GM19463 (cell line): ENCODE data around the gene DZIP3.
"Not testable (repeated sequence)": the region's sequence is repeated elsewhere in the genome, so short reads cannot be mapped to it uniquely, and the experiment has no call there.

Experiments used
- ATAC-seq: cut with Tn5 transposase; IDR thresholded peaks from one replicate; pipeline ENCODE4 v1.9.1; 2021; ENCODE audit warnings: mild to moderate bottlenecking, moderate library complexity; ENCODE audit not compliant: unreplicated experiment

Gene DZIP3

DNA sequence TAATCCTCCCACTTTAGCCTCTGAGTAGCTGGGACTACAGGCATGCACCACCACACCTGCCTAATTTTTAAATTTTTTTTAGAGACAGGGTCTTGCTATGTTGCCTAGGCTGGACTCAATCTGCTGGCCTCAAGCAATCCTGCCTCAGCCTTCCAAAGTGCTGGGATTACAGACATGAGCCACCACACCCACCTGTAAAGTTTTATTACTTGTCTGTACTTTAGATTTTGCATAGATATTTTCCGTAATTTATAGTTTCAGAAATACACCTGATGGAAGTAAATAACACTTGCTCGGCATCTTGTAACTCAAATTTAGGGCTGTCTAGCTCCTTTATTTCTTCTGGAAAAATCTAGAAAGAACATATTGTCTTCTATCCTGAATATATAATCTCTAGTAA lies 5.8 kb downstream of the DZIP3 start:
- no peak for ATAC-seq

DNA sequence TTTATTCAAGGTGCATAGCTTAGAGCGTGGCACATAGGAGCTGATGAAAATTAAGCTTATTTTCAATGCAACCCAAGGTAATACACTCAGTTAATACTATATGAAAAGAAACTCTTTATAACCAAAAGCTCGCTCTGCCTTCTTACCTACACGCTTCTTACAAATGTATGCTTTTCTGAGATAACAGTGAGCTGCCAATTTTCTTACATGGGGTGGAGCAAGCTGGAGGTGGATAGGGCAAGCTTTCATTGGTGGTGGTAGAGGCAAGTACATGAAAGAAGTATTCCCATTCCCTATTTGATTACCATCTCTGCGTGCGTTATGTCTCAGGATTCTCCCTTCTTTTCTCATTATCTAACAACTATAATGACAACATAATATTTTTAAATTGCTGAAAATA lies 8.9 kb downstream of the DZIP3 start:
- ATAC-seq = no peak

DNA sequence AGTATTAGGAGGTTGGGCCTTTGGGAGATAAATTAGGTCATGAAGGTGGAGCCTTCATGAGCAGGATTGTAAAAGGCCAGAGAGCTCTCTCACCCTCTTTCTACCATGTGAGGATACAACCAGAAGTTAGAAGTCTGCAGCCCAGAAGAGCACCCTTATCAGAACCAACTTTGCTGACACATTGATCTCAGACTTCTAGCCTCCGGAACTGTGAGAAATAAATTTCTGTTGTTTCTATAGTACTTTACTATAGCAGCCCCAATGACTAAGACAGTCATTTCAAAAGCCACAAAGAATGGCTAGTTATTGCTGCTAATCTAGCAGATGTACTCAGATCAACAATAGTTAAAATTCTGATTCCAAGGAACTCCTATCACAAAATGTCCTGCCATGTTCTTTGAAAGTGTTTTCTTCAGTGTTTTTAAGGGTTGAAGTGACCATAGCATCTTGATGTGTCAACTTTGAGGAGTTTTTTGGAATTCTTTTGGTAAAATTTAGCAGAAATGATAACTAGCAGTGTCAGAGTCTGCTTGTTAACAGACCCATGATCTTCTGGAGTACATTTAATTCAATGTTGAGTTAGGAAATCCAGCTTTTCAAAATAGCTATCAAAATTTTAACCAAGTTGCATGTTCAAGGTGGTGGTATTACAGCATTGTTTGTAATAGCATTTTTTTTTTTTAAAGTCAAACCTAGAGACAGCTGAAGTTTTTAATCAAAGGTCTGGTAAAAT lies 10.3 kb downstream of the DZIP3 start:
- no peak for ATAC-seq

DNA sequence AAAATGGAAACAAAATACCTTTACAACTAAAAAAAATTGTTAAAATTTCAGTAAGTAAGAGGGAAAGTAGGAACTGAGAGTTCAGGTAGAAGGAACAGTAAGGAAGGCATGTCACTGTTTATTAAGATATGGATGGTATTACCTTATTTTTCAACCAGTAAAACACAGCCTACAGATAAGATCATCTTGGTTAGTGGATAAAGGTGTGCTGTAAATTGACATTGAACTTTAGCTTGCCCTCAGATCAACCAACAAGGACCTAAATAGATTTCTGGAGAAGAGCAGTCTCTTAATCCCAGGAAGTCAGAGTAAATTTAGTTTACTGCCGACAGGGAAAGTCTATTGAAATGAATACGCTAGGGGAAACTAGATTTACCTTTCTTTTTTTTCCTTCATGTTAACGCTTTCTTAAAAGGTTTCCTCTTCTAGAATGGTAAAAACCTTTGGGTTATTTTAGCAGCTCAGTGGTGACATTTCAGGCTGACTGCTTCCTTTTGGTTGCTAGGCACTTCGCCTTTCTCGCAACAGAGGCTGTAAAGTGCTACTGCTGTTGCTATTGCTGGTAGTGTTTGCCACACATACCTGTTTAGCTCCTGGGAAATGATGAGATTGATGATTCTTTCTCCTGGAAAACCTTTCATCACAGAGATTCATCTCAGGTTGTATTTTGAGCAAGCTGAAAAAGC lies 12.9 kb downstream of the DZIP3 start:
- peak; percentile 66 for ATAC-seq

DNA sequence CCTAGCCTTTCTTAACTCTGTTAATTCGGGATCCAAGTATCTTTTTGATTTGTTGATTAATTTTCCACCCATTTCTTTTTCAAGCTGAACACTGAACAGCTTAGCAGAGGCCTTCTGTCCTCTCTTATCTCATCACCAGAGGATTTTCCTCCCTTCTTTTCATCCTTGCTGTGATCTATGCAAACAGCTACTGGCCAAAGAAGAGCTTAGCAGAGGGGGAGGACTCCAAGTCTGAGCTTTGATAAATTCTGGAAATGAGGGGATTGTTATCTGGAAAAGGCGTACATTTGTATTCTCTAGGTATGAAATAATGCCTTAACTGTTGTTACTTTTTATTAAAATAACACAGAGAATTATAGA lies 13.4 kb downstream of the DZIP3 start:
- no peak for ATAC-seq

DNA sequence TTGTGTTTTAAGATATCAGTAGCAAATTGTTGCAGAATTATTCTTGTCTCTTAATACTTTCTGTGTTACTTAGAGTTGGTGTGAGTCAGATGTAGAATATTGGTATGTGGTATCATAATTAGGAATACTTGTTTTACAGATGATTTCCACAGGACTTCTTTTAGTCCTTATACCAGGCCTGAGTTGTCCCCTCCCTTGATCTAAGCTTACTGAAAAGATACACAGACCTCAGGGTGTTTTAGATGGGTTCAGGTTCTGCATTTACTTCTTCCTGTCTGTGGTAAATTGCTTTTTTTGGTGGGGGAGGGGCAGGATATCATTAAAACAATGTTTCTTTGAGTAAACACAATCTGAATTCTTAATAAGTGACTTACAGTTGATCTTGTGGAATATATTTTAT lies 14.2 kb downstream of the DZIP3 start:
- no peak for ATAC-seq

DNA sequence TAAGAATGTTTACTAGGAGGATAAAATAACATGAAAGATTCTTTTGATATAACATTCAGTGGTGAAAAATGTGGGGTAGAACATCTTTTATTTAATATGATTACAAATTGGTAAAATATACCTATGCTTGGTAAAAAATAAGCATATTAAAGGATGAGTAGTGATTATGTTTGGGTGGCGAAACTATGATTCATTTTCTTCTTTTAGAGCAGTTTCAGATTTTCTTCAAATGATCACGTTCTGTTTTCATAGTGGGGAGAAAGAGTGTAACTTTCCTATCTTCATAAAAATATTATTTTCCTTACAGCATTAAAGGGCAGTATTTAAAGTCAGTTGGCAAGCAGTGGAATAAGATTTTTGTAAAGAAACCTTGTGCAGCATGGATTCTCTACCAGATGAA lies 15.5 kb downstream of the DZIP3 start:
- ATAC-seq = no peak

DNA sequence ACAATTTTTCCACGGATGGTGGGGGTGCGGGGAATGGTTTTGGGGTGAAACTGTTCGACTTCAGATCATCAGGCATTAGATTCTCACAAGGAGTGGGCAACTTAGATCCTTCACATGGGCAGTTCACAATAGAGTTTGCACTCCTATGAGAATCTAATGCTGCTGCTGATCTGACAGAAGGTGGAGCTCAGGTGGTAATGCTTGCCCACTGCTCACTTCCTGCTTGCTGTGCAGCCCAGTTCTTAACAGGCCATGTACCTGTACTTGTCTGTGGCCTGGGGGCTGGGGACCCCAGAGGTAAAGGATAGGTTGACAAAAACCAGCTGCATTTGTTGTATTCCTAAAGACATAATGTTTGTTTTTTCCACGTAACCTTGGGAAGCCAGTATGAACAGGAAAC lies 16.0 kb downstream of the DZIP3 start:
- ATAC-seq = no peak

DNA sequence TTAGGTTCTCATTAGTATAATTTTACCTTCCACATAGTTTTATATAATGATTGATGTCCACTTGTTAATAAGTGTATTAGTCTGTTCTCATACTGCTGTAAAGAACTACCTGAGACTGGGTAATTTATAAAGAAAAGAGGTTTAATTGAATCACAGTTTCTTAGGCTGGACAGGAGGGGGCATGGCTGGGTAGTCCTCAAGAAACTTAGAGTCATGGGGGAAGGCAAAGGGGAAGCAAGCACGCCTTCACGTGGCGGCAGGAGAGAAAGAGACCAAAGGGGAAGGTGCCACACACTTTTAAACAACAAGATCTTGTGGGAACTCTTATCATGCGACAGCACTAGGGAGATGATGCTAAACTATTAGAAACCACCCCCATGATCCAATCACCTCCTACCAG lies 19.2 kb downstream of the DZIP3 start:
- ATAC-seq = no peak

DNA sequence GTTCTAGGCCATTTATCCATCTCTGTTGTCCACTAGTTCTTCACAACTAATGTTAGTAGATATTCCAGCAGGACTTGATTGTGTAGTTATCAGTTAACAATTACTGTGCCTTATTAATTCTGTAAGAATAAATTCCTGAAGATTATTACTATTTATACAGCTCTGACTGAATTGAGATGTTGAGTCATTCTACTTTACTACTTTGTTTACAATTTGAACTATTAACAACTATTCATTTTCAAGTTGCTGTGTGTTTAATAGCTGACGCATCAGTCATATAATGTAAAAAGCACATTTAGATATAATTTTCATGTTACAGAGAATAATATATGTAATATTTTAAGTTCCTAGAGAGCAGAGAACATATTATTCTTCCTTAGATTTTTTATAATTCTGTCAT lies 21.1 kb downstream of the DZIP3 start:
- ATAC-seq = no peak

DNA sequence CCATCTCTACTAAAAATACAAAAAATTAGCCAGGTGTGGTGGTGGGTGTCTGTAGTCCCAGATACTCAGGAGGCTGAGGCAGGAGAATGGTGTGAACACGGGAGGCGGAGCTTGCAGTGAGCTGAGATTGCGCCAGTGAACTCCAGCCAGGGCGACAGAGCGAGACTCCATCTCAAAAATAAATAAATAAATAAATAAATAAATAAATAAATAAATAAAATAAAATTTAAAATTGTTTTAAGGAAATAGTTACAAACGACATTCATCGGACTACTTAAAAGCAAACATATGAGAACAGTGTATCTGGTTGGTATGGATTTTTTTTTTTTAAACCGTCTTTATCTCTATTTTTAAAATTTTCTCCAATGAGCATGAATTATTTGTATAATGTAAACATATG lies 26.6 kb downstream of the DZIP3 start:
- not testable (repeated sequence) for ATAC-seq

DNA sequence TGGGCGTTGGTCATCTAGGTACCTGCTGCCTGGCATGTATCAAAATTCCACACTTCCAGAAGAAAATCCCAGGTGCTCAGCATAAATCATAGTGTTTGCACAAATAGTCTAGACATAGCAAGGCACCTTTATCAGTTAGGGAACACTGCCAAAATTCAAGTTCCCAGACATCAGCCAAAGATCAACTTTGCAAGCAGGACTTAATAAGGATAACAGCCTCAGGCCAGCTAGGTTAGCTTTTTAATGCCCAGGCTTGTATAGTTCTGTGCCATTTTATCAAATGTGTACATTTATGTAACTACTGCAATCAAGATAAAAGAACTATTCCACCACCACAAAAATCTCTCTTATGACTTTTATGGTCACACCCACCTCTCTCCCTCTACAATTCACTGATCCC lies 30.7 kb downstream of the DZIP3 start:
- ATAC-seq = no peak

DNA sequence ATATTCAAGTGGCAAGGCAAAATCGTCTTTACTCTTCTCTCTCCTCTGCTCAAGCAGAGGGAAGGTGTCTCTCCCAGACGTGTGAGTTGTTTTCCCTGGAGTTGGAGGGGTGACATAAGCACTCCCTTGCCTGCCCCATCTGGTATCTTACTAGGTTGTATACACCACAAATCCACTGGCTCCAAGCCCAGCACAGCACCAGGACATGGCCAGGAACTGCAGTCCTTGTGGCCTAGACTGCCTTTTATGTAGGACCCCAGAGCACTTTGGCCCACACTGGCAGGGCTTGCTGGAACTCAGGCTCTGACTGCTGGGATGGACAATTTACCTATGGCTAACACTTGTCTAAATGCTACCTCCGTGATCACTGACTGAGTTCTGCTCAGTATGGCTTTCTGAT lies 34.0 kb downstream of the DZIP3 start:
- ATAC-seq = no peak

DNA sequence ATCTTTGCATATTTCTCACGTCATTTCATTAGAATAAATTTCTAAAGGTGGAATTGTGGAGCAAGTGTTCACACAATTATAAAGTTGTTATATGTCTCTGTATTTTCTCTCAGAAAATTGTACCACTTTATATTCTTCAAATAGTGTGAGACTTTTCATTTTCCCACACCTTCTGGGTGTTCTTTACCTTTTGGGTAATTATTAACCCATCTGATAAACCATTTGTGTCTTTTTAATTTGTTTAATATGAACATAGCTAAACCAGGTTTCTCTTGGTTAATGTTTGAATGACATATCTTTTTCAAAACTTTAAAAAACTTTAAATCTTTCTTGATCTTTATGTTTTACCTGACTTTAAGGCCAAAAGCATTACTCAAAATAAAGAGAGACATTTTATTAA lies 40.5 kb downstream of the DZIP3 start:
- ATAC-seq = no peak

DNA sequence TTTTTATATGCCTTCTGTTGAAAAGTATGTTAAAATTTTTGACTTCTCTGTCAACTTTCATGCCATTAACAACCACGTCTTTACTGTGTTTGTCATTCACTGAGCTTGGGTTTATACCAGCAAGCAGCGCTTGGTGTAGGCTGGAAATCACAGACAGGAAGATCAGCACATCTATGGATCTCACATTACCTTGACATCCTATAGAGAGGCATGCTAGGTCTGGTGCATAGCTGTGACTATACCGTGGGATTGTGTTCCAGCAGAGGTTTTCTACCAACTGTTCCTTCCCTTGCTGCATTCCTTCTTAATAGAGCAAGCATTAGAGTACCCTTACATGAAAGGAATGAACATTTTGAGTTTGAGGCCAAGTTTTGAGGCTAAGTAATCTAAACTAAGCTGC lies 53.0 kb downstream of the DZIP3 start:
- no peak for ATAC-seq

DNA sequence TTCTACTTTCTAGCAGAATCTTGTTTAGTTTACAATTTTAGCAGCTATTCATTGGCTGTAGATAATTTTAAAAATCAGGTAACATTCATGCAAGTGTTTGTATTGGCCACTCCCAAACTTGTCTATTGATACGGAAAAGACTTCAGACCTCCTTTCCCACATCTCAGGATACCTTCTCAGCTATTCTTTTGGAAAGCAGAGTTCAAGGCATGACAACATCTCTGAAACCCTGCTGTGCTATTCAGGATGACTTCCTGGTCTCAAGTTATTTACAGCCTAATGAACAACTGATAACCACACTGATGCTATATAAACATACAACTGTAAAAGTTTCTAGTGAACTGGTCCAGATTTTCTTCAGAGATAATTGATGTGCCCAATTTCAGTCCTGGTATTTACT lies 55.8 kb downstream of the DZIP3 start:
- ATAC-seq = no peak

DNA sequence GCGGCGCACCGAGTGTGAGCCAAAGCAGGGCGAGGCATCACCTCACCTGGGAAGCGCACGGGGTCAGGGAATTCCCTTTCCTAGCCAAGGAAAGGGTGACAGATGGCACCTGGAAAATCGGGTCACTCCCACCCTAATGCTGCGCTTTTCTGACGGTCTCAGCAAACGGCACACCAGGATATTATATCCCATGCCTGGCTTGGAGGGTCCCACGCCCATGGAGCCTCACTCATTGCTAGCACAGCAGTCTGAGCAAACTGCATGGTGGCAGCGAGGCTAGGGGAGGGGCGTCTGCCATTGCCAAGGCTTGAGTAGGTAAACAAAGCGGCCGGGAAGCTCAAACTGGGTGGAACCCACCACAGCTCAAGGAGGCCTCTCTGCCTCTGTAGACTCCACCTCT lies 66.1 kb downstream of the DZIP3 start:
- ATAC-seq = not testable (repeated sequence)

DNA sequence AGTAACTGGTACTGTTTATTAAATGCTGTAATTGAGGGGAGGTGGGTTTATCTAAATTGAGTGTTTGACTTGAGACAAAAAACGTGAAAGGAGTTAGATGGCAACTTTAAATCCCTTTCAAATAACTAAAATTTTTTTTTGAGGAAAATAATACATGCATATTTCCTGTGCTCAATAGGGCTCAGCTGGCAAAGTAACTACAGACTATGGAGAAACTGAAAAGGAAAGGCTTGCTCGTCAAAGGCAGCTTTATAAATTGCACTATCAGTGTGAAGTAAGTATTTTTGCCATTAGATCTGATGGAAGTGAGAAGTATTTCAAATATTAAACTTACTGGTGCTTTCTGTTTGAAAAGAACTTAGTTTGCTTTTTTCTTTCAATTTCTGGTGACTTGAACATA lies 72.2 kb downstream of the DZIP3 start:
- ATAC-seq = no peak

DNA sequence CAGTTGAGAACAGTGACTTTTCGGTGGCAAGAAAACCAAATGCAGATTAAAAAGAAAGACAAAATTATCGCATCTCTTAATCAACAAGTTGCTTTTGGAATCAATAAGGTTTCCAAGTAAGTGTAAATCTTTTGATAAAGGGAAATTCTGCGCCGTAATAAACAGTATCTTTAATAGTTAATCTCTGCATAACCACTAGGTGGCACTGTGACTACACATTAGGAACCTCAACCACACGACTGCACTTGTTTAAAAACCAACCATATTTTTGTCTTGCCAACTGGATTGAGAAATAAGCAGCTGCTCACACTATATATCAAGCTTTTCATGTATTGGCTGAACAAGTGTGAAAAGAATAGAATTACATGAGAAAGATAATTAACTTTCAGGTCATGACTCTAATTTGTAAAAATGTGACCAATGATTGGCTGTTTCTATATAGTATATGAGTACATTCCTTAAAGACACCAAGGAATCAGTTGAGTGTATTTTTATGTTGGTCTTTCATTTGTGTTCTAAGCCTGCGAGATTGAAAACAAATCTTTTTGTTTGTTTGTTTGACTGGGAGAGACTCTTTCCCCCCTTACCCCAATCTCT lies 72.7 kb downstream of the DZIP3 start:
- peak; percentile 89 for ATAC-seq

DNA sequence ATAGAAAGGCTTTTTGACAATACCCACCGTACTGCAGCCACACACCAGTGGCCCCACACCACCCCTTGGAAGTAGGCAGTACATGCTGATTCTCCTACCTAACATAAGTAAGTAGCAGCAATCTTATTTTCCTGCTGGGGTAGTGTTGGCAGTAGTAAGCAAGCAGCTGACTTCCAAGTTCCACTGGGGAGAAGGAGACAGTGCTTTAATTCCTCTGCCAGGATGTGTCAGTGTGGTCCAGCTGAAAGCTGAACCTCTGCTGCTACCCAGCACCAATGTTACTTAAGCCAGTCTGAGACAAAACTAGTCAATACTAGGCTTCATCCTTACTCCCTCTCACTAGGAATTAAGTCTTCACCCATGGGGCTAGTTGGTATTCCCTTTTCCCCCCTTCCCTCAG lies 74.7 kb downstream of the DZIP3 start:
- no peak for ATAC-seq

DNA sequence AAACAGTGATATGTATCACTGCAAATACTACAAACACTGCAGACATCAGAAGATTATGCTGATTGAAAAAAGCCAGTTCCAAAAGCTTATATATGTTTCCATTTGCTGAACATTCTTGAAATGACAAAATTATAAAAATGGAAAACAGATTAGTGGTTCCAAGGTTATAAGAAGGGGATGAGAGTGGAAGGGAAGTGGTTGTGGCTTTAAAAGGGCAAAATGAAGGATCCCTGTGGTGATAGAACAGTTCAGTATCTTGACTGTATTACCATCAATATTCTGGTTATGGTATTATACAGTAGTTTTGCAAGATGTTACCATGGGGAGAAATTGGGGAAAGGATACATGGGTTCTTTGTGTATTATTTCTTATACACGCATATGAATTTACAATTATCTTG lies 77.8 kb downstream of the DZIP3 start:
- no peak for ATAC-seq

DNA sequence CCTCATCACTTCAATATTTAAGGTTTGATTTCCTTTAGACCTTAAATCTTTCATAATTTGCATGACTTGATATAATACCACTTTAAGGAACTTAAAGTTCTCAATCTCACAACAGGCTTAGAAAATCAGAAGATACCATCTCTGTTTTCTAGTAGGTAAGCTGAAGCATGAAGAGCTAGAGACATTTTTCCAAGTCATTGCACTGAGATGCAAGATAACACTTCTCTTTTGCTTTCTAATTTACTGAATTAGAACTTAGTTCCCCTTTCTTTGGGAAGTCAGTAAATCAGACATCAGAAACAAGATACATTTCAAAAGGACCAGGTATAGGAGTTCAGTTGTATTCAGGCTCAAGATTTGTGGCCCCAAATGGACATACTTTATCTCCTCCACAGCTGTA lies 79.7 kb downstream of the DZIP3 start:
- ATAC-seq = no peak

DNA sequence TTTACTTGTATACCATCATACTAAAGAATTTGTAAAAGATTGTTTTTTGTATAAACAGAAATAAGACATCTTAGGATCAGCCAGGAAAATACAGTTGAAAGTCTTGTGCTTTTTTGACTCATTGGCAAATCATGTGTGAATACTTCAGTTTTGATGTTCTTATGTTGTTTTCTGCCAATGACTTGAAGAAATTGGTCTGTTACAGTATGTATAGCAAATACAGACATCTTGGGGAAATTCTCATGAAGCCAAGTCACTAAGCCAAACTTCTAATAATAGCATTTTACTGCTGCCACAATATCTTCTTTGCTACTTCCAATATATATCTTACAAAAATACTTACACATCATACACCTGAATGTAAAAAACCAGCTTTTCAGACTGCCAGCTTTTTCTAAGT lies 83.2 kb downstream of the DZIP3 start:
- ATAC-seq = no peak
